D721Med (cell line): ENCODE measurements around the gene G2E3.
"Not testable (repeated sequence)": the region's sequence is repeated elsewhere in the genome, so short reads cannot be mapped to it uniquely, and the experiment has no call there.

Experiments used
- DNase-seq: peaks from one replicate; pipeline ENCODE4 v3.0.0; 2011; ENCODE audit warnings: low spot score; ENCODE audit not compliant: insufficient read length
- FAIRE-seq: peaks from 2 replicates; lab custom pipeline; 2011; peaks lifted over from hg19 to GRCh38; lab: Jason Lieb, UNC
- CTCF ChIP-seq: IDR thresholded peaks from 2 replicates; pipeline ENCODE4 v1.5.1; 2012; ENCODE audit warnings: mild to moderate bottlenecking, control low read depth; ENCODE audit not compliant: insufficient read depth; ENCODE audit errors: missing control alignments

G2E3 gene

GRCh38 chr14:30600922-30601918 is 42.3 kb downstream of the G2E3 start:
- FAIRE-seq: no peak
- no peak for TF ChIP-seq CTCF
- no peak for DNase-seq

GRCh38 chr14:30603402-30603801 is 44.4 kb downstream of the G2E3 start:
- DNase-seq (no peak), FAIRE-seq (no peak)
- no peak for TF ChIP-seq CTCF

GRCh38 chr14:30604696-30605095 is 45.7 kb downstream of the G2E3 start:
- not testable (repeated sequence) for FAIRE-seq, DNase-seq

GRCh38 chr14:30607156-30607780 is 48.3 kb downstream of the G2E3 start:
- no peak for DNase-seq
- TF ChIP-seq CTCF: no peak
- no peak for FAIRE-seq

DNA sequence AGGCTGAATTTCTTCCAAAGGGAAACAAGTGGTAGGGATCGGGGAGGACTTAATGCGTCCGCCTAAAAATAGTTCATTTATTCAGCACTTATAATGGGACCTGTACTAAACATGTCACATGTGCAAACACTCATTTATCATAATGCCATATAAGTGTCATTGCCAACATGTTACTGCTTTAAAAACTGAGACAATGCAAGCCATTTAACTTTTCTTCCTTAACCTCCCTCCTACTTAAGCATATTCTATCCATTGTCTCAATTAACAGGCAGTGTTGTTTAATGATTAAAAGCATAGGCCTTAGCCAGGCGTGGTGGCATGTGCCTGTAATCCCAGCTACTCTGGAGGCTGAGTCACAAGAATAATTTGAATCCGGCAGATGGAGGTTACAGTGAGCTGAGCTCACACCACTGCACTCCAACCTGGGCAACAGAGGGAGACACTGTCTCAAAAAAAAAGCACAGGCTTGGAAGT is 49.6 kb downstream of the G2E3 start:
- peak; percentile 8 for TF ChIP-seq CTCF
- FAIRE-seq (peak; percentile 89), DNase-seq (no peak)

- no peak for FAIRE-seq
- peak; percentile 36 for TF ChIP-seq CTCF
- DNase-seq: no peak
Observed at GRCh38 chr14:30610787-30611343, 51.9 kb downstream of the G2E3 start.

- FAIRE-seq (no peak), DNase-seq (no peak)
- TF ChIP-seq CTCF: no peak
Observed at GRCh38 chr14:30614155-30614554, 55.2 kb downstream of the G2E3 start.
